Fibroblast of mammary gland (primary cell): ENCODE results near the gene SLC25A29.
A peak's percentile ranks its signal among the peaks of the same experiment; 100 is the strongest.
"Not testable (repeated sequence)": the region's sequence is repeated elsewhere in the genome, so short reads cannot be mapped to it uniquely, and the experiment has no call there.

Experiments used
- DNase-seq: peaks from one replicate; pipeline ENCODE4 v3.0.0-alpha.2; 2010; ENCODE audit warnings: low read depth
- H3K4me3 ChIP-seq: 2 replicates; pipeline ENCODE4 v1.5.1; 2011; ENCODE audit warnings: low read depth, mild to moderate bottlenecking, low read length, moderate library complexity; ENCODE audit not compliant: control insufficient read depth
- CTCF ChIP-seq: conservative IDR thresholded peaks from 2 replicates; pipeline ENCODE4 v1.5.1; 2011; ENCODE audit warnings: low read depth, low read length, inconsistent platforms; ENCODE audit not compliant: control insufficient read depth, insufficient read depth

The SLC25A29 gene

GRCh38 chr14:100346306-100347091, 40.3 kb upstream of the SLC25A29 start:
- TF ChIP-seq CTCF: no peak
- DNase-seq: no peak

GRCh38 chr14:100345711-100346110, 39.5 kb upstream of the SLC25A29 start:
- H3K4me3 ChIP-seq: no peak overlapping the region
- DNase-seq: no peak
- no peak for TF ChIP-seq CTCF

More at GRCh38 chr14:100346306-100347091, 40.3 kb upstream of the SLC25A29 start:
- no peak overlapping the region for H3K4me3 ChIP-seq

- DNase-seq, H3K4me3 ChIP-seq: not testable (repeated sequence)
Measured at GRCh38 chr14:100344657-100345056, 38.4 kb upstream of the SLC25A29 start.

GRCh38 chr14:100342826-100343225, 36.6 kb upstream of the SLC25A29 start:
- H3K4me3 ChIP-seq, DNase-seq: not testable (repeated sequence)

- no peak for DNase-seq
- no peak for TF ChIP-seq CTCF
- H3K4me3 ChIP-seq: no peak overlapping the region
Measured at GRCh38 chr14:100342195-100342594, 36.0 kb upstream of the SLC25A29 start.

GRCh38 chr14:100341301-100342031, 35.2 kb upstream of the SLC25A29 start:
- H3K4me3 ChIP-seq: no peak overlapping the region
- TF ChIP-seq CTCF: no peak
- peak; percentile 77 for DNase-seq

DNA sequence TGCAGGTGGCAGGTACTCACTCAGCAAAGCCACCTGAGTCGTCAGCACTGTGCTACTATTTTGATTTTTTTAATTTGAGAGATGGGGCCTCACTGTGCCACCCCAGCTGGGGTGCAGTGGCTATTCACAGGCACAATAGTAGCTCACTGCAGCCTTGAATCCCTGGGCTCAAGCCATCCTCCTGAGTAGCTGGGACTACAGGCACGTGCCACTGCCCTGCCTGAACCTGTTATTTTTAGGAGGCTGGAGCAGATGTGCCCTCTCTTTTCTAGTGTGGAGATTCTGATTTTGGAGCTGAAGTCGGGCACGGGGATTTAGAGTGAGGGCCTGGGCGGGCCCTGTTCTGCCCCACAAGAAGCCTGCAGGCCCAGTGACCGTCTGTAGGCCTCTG, 34.2 kb upstream of the SLC25A29 start:
- no peak for DNase-seq
- TF ChIP-seq CTCF: no peak
- no peak overlapping the region for H3K4me3 ChIP-seq
